ENCODE data around the gene LRFN4.
A peak's percentile ranks its signal among the peaks of the same experiment; 100 is the strongest.

LRFN4 gene

DNA sequence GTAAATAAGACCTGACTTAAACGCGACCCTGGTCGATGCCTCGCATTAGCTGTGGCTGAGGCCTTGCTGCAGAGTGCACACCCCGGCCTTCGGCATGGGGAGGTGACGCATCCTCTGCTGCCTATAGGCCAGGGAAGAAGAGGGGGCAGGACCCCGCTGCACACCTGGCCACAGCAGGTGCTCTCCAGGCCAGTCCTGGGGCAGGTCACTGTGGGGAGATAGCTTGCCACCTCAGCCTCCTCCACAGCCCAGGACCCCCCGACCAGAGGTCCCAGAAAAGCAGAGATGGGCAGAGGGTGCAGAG, 12.7 kb downstream of the LRFN4 start:
- Histone ChIP-seq H4K8ac (ENCODE audit: low read depth, low read length) (peak overlapping the region; percentile 56), H3K9me3 (replicated peaks in 1 of 2; ENCODE audit: control insufficient read depth in 2 of 2, insufficient read depth in 1 of 2, low read depth in 1 of 2, low read length in 2 of 2) (no peaks in the 10 kb centered on the region), H3K18ac (ENCODE audit: low read length) (no peak overlapping the region), H3K27ac (replicated peaks; ENCODE audit: low read length) (no peak overlapping the region), H2AK5ac (ENCODE audit: low read depth, low read length) (no peak overlapping the region), H2BK15ac (ENCODE audit: low read length) (no peak overlapping the region), H3K4ac (ENCODE audit: low read length) (no peak overlapping the region), H3K9ac (ENCODE audit: low read depth, low read length, poor library complexity) (no peak overlapping the region), H3K23ac (ENCODE audit: low read depth, low read length, poor library complexity) (no peak overlapping the region), H3K36me3 (replicated peaks in 1 of 2; ENCODE audit: control insufficient read depth in 2 of 2, insufficient read depth in 2 of 2, low read length in 2 of 2) (peaks cover 0 to 2% of the 10 kb centered on the region in 2 donors), H3K4me2 (ENCODE audit: insufficient read depth, low read length, poor library complexity, severe bottlenecking) (no peak overlapping the region), H3K4me3 (ENCODE audit: low read length in 2 of 2) (no peak overlapping the region), H2BK12ac (ENCODE audit: low read length) (no peak overlapping the region), H2AFZ (ENCODE audit: low read length) (no peak overlapping the region), H2BK5ac (ENCODE audit: low read length) (no peak overlapping the region), H2BK120ac (ENCODE audit: low read depth, low read length) (no peak overlapping the region), H3K4me1 (ENCODE audit: control insufficient read depth in 2 of 2, insufficient read depth in 1 of 2, low read depth in 1 of 2, low read length in 2 of 2) (peaks cover 0 to 3% of the 10 kb centered on the region in 2 donors), H3K27me3 (ENCODE audit: control insufficient read depth in 3 of 3, insufficient read depth in 3 of 3, low read depth in 1 of 3, low read length in 3 of 3) (no peaks in the 10 kb centered on the region), H4K91ac (ENCODE audit: low read depth, low read length, poor library complexity) (no peak overlapping the region), H3K14ac (ENCODE audit: low read length) (no peak overlapping the region), H3K79me1 (ENCODE audit: low read depth, low read length) (peaks cover under 1% of the 10 kb centered on the region)
- no peak for DNase-seq (ENCODE audit: low spot score)
- WGBS, 2 donors (ENCODE audit: extremely low coverage in 2 of 2, insufficient read length in 2 of 2, insufficient replicate concordance in 1 of 2): no CpG with 5 or more reads among the region's 9 CpGs

DNA sequence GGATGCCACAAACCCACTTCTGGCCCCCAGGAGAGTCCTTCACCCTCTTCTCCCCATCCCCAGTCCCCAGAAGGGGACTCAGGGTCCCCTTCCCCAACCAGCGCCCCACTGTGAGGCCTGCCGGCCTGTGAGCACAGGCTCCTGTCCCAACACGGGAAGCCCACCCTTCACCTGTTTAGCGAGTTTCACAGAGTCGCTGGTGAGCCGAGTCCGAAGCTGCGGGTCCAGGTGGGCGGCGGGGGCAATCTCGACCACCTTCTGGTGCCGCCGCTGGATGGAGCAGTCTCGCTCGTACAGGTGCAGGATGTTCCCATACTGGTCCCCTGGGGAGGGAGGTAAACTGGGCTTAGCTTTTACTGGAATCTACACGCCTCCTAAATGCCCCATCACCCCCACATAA, 13.3 kb downstream of the LRFN4 start:
- Histone ChIP-seq H4K91ac (ENCODE audit: low read depth, low read length, poor library complexity) (no peak overlapping the region), H3K23ac (ENCODE audit: low read depth, low read length, poor library complexity) (no peak overlapping the region), H2BK120ac (ENCODE audit: low read depth, low read length) (no peak overlapping the region), H4K8ac (ENCODE audit: low read depth, low read length) (no peak overlapping the region), H3K4ac (ENCODE audit: low read length) (no peak overlapping the region), H2BK15ac (ENCODE audit: low read length) (no peak overlapping the region), H3K4me2 (ENCODE audit: insufficient read depth, low read length, poor library complexity, severe bottlenecking) (no peak overlapping the region), H2AFZ (ENCODE audit: low read length) (no peak overlapping the region), H3K18ac (ENCODE audit: low read length) (no peak overlapping the region), H3K4me3 (ENCODE audit: low read length in 2 of 2) (no peak overlapping the region), H2BK5ac (ENCODE audit: low read length) (no peak overlapping the region), H3K27me3 (ENCODE audit: control insufficient read depth in 3 of 3, insufficient read depth in 3 of 3, low read depth in 1 of 3, low read length in 3 of 3) (no peaks in the 10 kb centered on the region), H3K27ac (replicated peaks; ENCODE audit: low read length) (no peak overlapping the region), H2AK5ac (ENCODE audit: low read depth, low read length) (no peak overlapping the region), H3K36me3 (replicated peaks in 1 of 2; ENCODE audit: control insufficient read depth in 2 of 2, insufficient read depth in 2 of 2, low read length in 2 of 2) (peaks cover 0 to 2% of the 10 kb centered on the region in 2 donors), H3K4me1 (ENCODE audit: control insufficient read depth in 2 of 2, insufficient read depth in 1 of 2, low read depth in 1 of 2, low read length in 2 of 2) (peaks cover under 1 to 3% of the 10 kb centered on the region in 2 donors), H3K79me1 (ENCODE audit: low read depth, low read length) (peaks cover 2% of the 10 kb centered on the region), H3K14ac (ENCODE audit: low read length) (no peak overlapping the region), H3K9ac (ENCODE audit: low read depth, low read length, poor library complexity) (no peak overlapping the region), H2BK12ac (ENCODE audit: low read length) (no peak overlapping the region), H3K9me3 (replicated peaks in 1 of 2; ENCODE audit: control insufficient read depth in 2 of 2, insufficient read depth in 1 of 2, low read depth in 1 of 2, low read length in 2 of 2) (no peaks in the 10 kb centered on the region)
- no peak for DNase-seq (ENCODE audit: low spot score)
- no CpG with 5 or more reads among the region's 16 CpGs for WGBS, 2 donors (ENCODE audit: extremely low coverage in 2 of 2, insufficient read length in 2 of 2, insufficient replicate concordance in 1 of 2)

GRCh38 chr11:66870616-66871520, 14.0 kb downstream of the LRFN4 start:
- H2BK120ac ChIP-seq (ENCODE audit: low read depth, low read length): no peak overlapping the region
- H4K91ac ChIP-seq (ENCODE audit: low read depth, low read length, poor library complexity): no peak overlapping the region
- no peak overlapping the region for H2BK5ac ChIP-seq (ENCODE audit: low read length)
- H3K79me1 ChIP-seq (ENCODE audit: low read depth, low read length): peaks cover 2% of the 10 kb centered on the region
- DNase-seq (ENCODE audit: low spot score): no peak
- H3K27me3 ChIP-seq (ENCODE audit: control insufficient read depth in 3 of 3, insufficient read depth in 3 of 3, low read depth in 1 of 3, low read length in 3 of 3): no peaks in the 10 kb centered on the region
- WGBS, 2 donors (ENCODE audit: extremely low coverage in 2 of 2, insufficient read length in 2 of 2, insufficient replicate concordance in 1 of 2): no CpG with 5 or more reads among the region's 39 CpGs
- H3K4me1 ChIP-seq (ENCODE audit: control insufficient read depth in 2 of 2, insufficient read depth in 1 of 2, low read depth in 1 of 2, low read length in 2 of 2): peaks cover 6 to 7% of the 10 kb centered on the region in 2 donors
- no peak overlapping the region for H3K9ac ChIP-seq (ENCODE audit: low read depth, low read length, poor library complexity)
- H3K18ac ChIP-seq (ENCODE audit: low read length): peak overlapping the region; percentile 54
- peak overlapping the region; percentile 79 for H3K14ac ChIP-seq (ENCODE audit: low read length)
- H3K9me3 ChIP-seq (replicated peaks in 1 of 2; ENCODE audit: control insufficient read depth in 2 of 2, insufficient read depth in 1 of 2, low read depth in 1 of 2, low read length in 2 of 2): no peaks in the 10 kb centered on the region
- peak overlapping the region; percentile 73 for H3K23ac ChIP-seq (ENCODE audit: low read depth, low read length, poor library complexity)
- peak overlapping the region; percentile 6 for H4K8ac ChIP-seq (ENCODE audit: low read depth, low read length)
- H2BK12ac ChIP-seq (ENCODE audit: low read length): no peak overlapping the region
- no peak overlapping the region for H2AFZ ChIP-seq (ENCODE audit: low read length)
- no peak overlapping the region for H3K4me2 ChIP-seq (ENCODE audit: insufficient read depth, low read length, poor library complexity, severe bottlenecking)
- H2AK5ac ChIP-seq (ENCODE audit: low read depth, low read length): no peak overlapping the region
- H2BK15ac ChIP-seq (ENCODE audit: low read length): no peak overlapping the region
- peaks cover 0 to 2% of the 10 kb centered on the region in 2 donors for H3K36me3 ChIP-seq (replicated peaks in 1 of 2; ENCODE audit: control insufficient read depth in 2 of 2, insufficient read depth in 2 of 2, low read length in 2 of 2)
- H3K4me3 ChIP-seq (ENCODE audit: low read length in 2 of 2): no peak overlapping the region
- no peak overlapping the region for H3K27ac ChIP-seq (replicated peaks; ENCODE audit: low read length)
- no peak overlapping the region for H3K4ac ChIP-seq (ENCODE audit: low read length)

GRCh38 chr11:66871521-66871901, 14.6 kb downstream of the LRFN4 start:
- no peak overlapping the region for H3K14ac ChIP-seq (ENCODE audit: low read length)
- H4K91ac ChIP-seq (ENCODE audit: low read depth, low read length, poor library complexity): no peak overlapping the region
- no CpG with 5 or more reads among the region's 18 CpGs for WGBS, 2 donors (ENCODE audit: extremely low coverage in 2 of 2, insufficient read length in 2 of 2, insufficient replicate concordance in 1 of 2)
- H2AK5ac ChIP-seq (ENCODE audit: low read depth, low read length): no peak overlapping the region
- H3K27ac ChIP-seq (replicated peaks; ENCODE audit: low read length): no peak overlapping the region
- H4K8ac ChIP-seq (ENCODE audit: low read depth, low read length): peak overlapping the region; percentile 6
- peak overlapping the region; percentile 54 for H3K18ac ChIP-seq (ENCODE audit: low read length)
- peaks cover 0 to 2% of the 10 kb centered on the region in 2 donors for H3K36me3 ChIP-seq (replicated peaks in 1 of 2; ENCODE audit: control insufficient read depth in 2 of 2, insufficient read depth in 2 of 2, low read length in 2 of 2)
- no peak overlapping the region for H2AFZ ChIP-seq (ENCODE audit: low read length)
- H2BK12ac ChIP-seq (ENCODE audit: low read length): no peak overlapping the region
- H3K4ac ChIP-seq (ENCODE audit: low read length): no peak overlapping the region
- no peaks in the 10 kb centered on the region for H3K27me3 ChIP-seq (ENCODE audit: control insufficient read depth in 3 of 3, insufficient read depth in 3 of 3, low read depth in 1 of 3, low read length in 3 of 3)
- H2BK5ac ChIP-seq (ENCODE audit: low read length): no peak overlapping the region
- no peak overlapping the region for H2BK15ac ChIP-seq (ENCODE audit: low read length)
- H3K9me3 ChIP-seq (replicated peaks in 1 of 2; ENCODE audit: control insufficient read depth in 2 of 2, insufficient read depth in 1 of 2, low read depth in 1 of 2, low read length in 2 of 2): no peaks in the 10 kb centered on the region
- no peak overlapping the region for H3K4me2 ChIP-seq (ENCODE audit: insufficient read depth, low read length, poor library complexity, severe bottlenecking)
- H3K9ac ChIP-seq (ENCODE audit: low read depth, low read length, poor library complexity): no peak overlapping the region
- H3K4me1 ChIP-seq (ENCODE audit: control insufficient read depth in 2 of 2, insufficient read depth in 1 of 2, low read depth in 1 of 2, low read length in 2 of 2): peaks cover 10 to 13% of the 10 kb centered on the region in 2 donors
- H3K79me1 ChIP-seq (ENCODE audit: low read depth, low read length): peaks cover 2% of the 10 kb centered on the region
- no peak for DNase-seq (ENCODE audit: low spot score)
- H3K4me3 ChIP-seq (ENCODE audit: low read length in 2 of 2): no peak overlapping the region
- H2BK120ac ChIP-seq (ENCODE audit: low read depth, low read length): no peak overlapping the region
- no peak overlapping the region for H3K23ac ChIP-seq (ENCODE audit: low read depth, low read length, poor library complexity)

All from neuronal stem cell (in vitro differentiated cells).